Spleen (tissue), 11 donors: ENCODE measurements around the gene NR2F1-AS1. TPM values are rescaled to one million over a fixed set of nuclear protein-coding genes. Genes with fewer than 3 reads are reported as not detected.

Source experiments
- DNase-seq: peaks from one replicate; pipeline ENCODE4 v3.0.0-alpha.2; 2020
- H3K27ac ChIP-seq, 8 donors: fragments of 200-600 bp; sonication (generic) in 7 of 8; 1 replicate in 4 of 8; 2 replicates in 4 of 8; pipeline versions ENCODE4 v1.5.0 to v1.8.0; 2016 to 2021; ENCODE audit warnings: inconsistent platforms in 4 of 8, mild to moderate bottlenecking in 4 of 8, moderate library complexity in 1 of 8
- H3K27me3 ChIP-seq, 7 donors: fragments of 200-600 bp; sonication (generic) in 6 of 7; replicated peaks in 1 of 7; 1 replicate in 4 of 7; 2 replicates in 3 of 7; pipeline versions ENCODE4 v1.5.0 to v1.8.0; 2016 to 2021; ENCODE audit warnings: inconsistent platforms in 3 of 7, mild to moderate bottlenecking in 1 of 7
- H3K36me3 ChIP-seq, 6 donors: fragments of 200-600 bp; sonication (generic) in 5 of 6; 1 replicate in 4 of 6; 2 replicates in 2 of 6; pipeline versions ENCODE4 v1.5.0 to v1.8.0; 2016 to 2021; ENCODE audit warnings: inconsistent platforms in 2 of 6
- H3K4me1 ChIP-seq, 6 donors: fragments of 200-600 bp; sonication (generic) in 5 of 6; 1 replicate in 3 of 6; 2 replicates in 3 of 6; pipeline versions ENCODE4 v1.5.0 to v1.8.0; 2016 to 2021; ENCODE audit warnings: inconsistent platforms in 3 of 6
- H3K4me3 ChIP-seq, 8 donors: fragments of 200-600 bp; sonication (generic) in 7 of 8; 1 replicate in 4 of 8; 2 replicates in 4 of 8; pipeline versions ENCODE4 v1.5.0 to v1.8.0; 2016 to 2021; ENCODE audit warnings: inconsistent platforms in 4 of 8, mild to moderate bottlenecking in 4 of 8, moderate library complexity in 2 of 8
- H3K9me3 ChIP-seq, 8 donors: fragments of 200-600 bp; sonication (generic) in 7 of 8; 1 replicate in 4 of 8; 2 replicates in 4 of 8; pipeline versions ENCODE4 v1.5.0 to v1.8.0; 2016 to 2021; ENCODE audit warnings: inconsistent platforms in 4 of 8
- CTCF ChIP-seq, 11 experiments: fragments of 200-600 bp in 7 of 11; fragments of 450-650 bp in 4 of 11; sonication (generic) in 4 of 11; IDR thresholded peaks in 8 of 11; conservative IDR thresholded peaks in 3 of 11; 1 replicate in 7 of 11; 2 replicates in 4 of 11; pipeline versions ENCODE4 v1.4.0 to v1.8.0; 2016 to 2021; ENCODE audit warnings: antibody characterized with exemption in 11 of 11, inconsistent platforms in 4 of 11, mild to moderate bottlenecking in 1 of 11
- POLR2A ChIP-seq, 3 donors: fragments of 450-650 bp; IDR thresholded peaks; one replicate each; pipeline ENCODE4 v1.5.1; 2017; ENCODE audit warnings: antibody characterized with exemption in 3 of 3, mild to moderate bottlenecking in 1 of 3
- POLR2AphosphoS5 ChIP-seq, 3 donors: sonication (generic); formaldehyde crosslinking; IDR thresholded peaks; one replicate each; pipeline ENCODE4 v1.5.1; 2017; ENCODE audit warnings: antibody characterized with exemption in 3 of 3
- WGBS, 5 donors: extraction: QIAGEN DNeasy Blood & Tissue Kit in 3 of 5; methylation state at CpG; one replicate each; pipeline versions ENCODE4 v1.1.5 to v1.1.7; 2013 to 2018; 5-methylcytosine and 5-hydroxymethylcytosine counted together
- intact Hi-C: fragments of 100-400 bp; cut with DNase I; formaldehyde crosslinking; loops from one replicate; pipeline ENCODE4 v1.15.0; 2023; ENCODE audit warnings: low total_unique reads
- polyA plus RNA-seq, 3 donors: library from polyadenylated mRNA; stranded (reverse); fragments of 200-250 nt; gene quantifications; one replicate each; pipeline ENCODE4 v1.2.1, GENCODE V29; 2013
- total RNA-seq, 7 donors: library from RNA; depleted of rRNA in 3 of 7; stranded (reverse); fragments of >200 nt in 3 of 7; fragmentation: NEBNext Ultra II Directional in 4 of 7; extraction: Animal tissue kit (Norgen Biotek cat#: 25700) in 4 of 7; gene quantifications; one replicate each; pipeline versions ENCODE4 v1.1.0 to v1.2.1, GENCODE V29; 2016 to 2021
- donor health status: healthy with polysubstance abuse.
- donor health status: DM: no; HTN: no; CAD: no; lungs with moderate emphysema.
- donor health status: DM: no; HTN: no; CAD: no.
- donor health status: Bipolar disorder and iron deficiency.
- donor health status: healthy.
- donor health status: DM: no; HTN: no; CAD: no.
- donor health status: DM: yes; HTN: yes; CAD: no.

The NR2F1-AS1 gene
- total and polyA plus RNA-seq, 10 donors, result 5.9 to 21.6 (median 8.5) TPM

- 38 to 78% (median 70%) methylated on average over 1 of the region's 1 CpG for WGBS, 5 donors
- H3K4me3 ChIP-seq, result no peak overlapping the region
- TF ChIP-seq POLR2A (IDR thresholded peaks at IDR 0.05) (no peak), CTCF (IDR thresholded peaks at IDR 0.05 in 8 of 11, conservative IDR thresholded peaks at IDR 0.05 in 3 of 11) (no peak)
- no peak overlapping the region for H3K27ac ChIP-seq
- no peaks in the 10 kb centered on the region for H3K9me3 ChIP-seq
- intact Hi-C loops, result no loop called here
- H3K36me3 ChIP-seq, result no peaks in the 10 kb centered on the region
- H3K4me1 ChIP-seq, result no peaks in the 10 kb centered on the region
- no peak for DNase-seq
- H3K27me3 ChIP-seq, result no peaks in the 10 kb centered on the region
Observed at GRCh38 chr5:93404246-93404645, 176.8 kb downstream of the NR2F1-AS1 start.

GRCh38 chr5:93403141-93403928 lies 177.7 kb downstream of the NR2F1-AS1 start:
- no peak for TF ChIP-seq POLR2A (IDR thresholded peaks at IDR 0.05)
- no peak for TF ChIP-seq POLR2AphosphoS5 (IDR thresholded peaks at IDR 0.05)
- no peak for TF ChIP-seq CTCF (IDR thresholded peaks at IDR 0.05 in 8 of 11, conservative IDR thresholded peaks at IDR 0.05 in 3 of 11)
- Histone ChIP-seq H3K36me3 (no peaks in the 10 kb centered on the region), H3K27ac (no peak overlapping the region), H3K4me3 (no peak overlapping the region), H3K4me1 (no peaks in the 10 kb centered on the region), H3K27me3 (no peaks in the 10 kb centered on the region), H3K9me3 (no peaks in the 10 kb centered on the region)
- no peak for DNase-seq
- intact Hi-C loops, result no loop called here
- 85 to 91% (median 86%) methylated on average over 2 of the region's 2 CpGs for WGBS, 5 donors

DNA sequence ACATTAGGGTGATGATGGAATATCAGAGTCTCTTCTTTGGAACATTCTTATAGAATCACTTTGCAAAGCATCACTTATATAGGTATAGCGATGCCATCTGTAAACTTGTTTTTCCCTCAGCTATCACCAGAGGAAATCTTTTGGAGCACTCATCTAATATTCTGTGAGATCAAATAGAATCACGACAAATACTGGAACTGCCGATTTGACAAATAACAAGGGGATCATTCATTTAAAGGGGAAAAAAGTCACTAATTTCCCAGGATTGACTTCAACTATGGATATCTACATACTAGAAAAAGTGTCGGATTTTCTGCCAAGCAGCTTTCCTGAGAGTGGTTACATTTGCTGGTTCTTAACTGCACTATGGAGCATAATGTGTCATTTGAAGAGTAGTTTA lies 178.6 kb downstream of the NR2F1-AS1 start:
- Histone ChIP-seq H3K27me3 (no peaks in the 10 kb centered on the region), H3K4me1 (no peaks in the 10 kb centered on the region), H3K4me3 (no peak overlapping the region), H3K9me3 (no peaks in the 10 kb centered on the region), H3K27ac (no peak overlapping the region), H3K36me3 (no peaks in the 10 kb centered on the region)
- DNase-seq, result no peak
- intact Hi-C loops, result no loop called here
- no peak for TF ChIP-seq POLR2A (IDR thresholded peaks at IDR 0.05)
- no peak for TF ChIP-seq POLR2AphosphoS5 (IDR thresholded peaks at IDR 0.05)
- TF ChIP-seq CTCF (IDR thresholded peaks at IDR 0.05 in 8 of 11, conservative IDR thresholded peaks at IDR 0.05 in 3 of 11), result no peak
- 86 to 95% (median 92%) methylated on average over 4 of the region's 4 CpGs for WGBS, 5 donors

GRCh38 chr5:93401634-93402213 lies 179.3 kb downstream of the NR2F1-AS1 start:
- Histone ChIP-seq H3K36me3 (no peaks in the 10 kb centered on the region), H3K9me3 (peaks cover 0 to 1% (median 0%) of the 10 kb centered on the region in 8 donors), H3K4me1 (no peaks in the 10 kb centered on the region), H3K4me3 (no peak overlapping the region), H3K27me3 (no peaks in the 10 kb centered on the region), H3K27ac (no peak overlapping the region)
- TF ChIP-seq POLR2AphosphoS5 (IDR thresholded peaks at IDR 0.05) (no peak), CTCF (IDR thresholded peaks at IDR 0.05 in 8 of 11, conservative IDR thresholded peaks at IDR 0.05 in 3 of 11) (no peak), POLR2A (IDR thresholded peaks at IDR 0.05) (no peak)
- intact Hi-C loops, result no loop called here
- DNase-seq, result no peak
- 59 to 81% (median 76%) methylated on average over 3 of the region's 3 CpGs for WGBS, 5 donors
